K562 (cell line): ENCODE measurements around the gene MMP17. TPM values are rescaled to one million over a fixed set of nuclear protein-coding genes. Genes with fewer than 3 reads are reported as not detected.

Experiments
- ATAC-seq: fragments of 200-7000 bp; cut with Tn5 transposase; 3 replicates; pipeline ENCODE4 v1.9.1; 2020; ENCODE audit warnings: moderate library complexity
- BruUV-seq: library from RNA; stranded (reverse); fragments of 400-500 nt; replicated peaks from 2 replicates; lab custom pipeline; 2021; lab: Mats Ljungman, UMichigan
- CTCF ChIA-PET: fragments of 300-600 bp; formaldehyde crosslinking; extraction: SDS; loops from one replicate; lab custom pipeline; 2021; ENCODE audit warnings: low intra/inter-chr PET ratio; lab: Yijun Ruan, JAX
- POLR2A ChIA-PET: fragments of 300-600, 350-650 bp; sonication (Branson Sonifier 250); formaldehyde crosslinking; extraction: SDS; loops from one replicate; lab custom pipeline; 2021; ENCODE audit warnings: antibody characterized with exemption, inconsistent platforms; lab: Yijun Ruan, JAX
- DNase-seq, 4 experiments: peaks; one replicate each; pipeline versions ENCODE4 v3.0.0 to v3.0.0-alpha.2; 2011 to 2018; ENCODE audit warnings: low spot score in 3 of 4, mixed read lengths in 3 of 4; ENCODE audit errors: extremely low read depth in 1 of 4
- FAIRE-seq: peaks from 2 replicates; lab custom pipeline; 2011; peaks lifted over from hg19 to GRCh38; lab: Jason Lieb, UNC
- H2AFZ ChIP-seq: 2 replicates; pipeline ENCODE4 v1.6.0; 2011; ENCODE audit warnings: low read depth, low read length, control low read depth, inconsistent platforms
- H3K27ac ChIP-seq: fragments of 200-600 bp; 3 replicates; pipeline ENCODE4 v1.8.0; 2011; ENCODE audit warnings: low read depth, mild to moderate bottlenecking, control low read depth, inconsistent platforms, low read length, moderate library complexity, mixed read lengths; ENCODE audit errors: extremely low read depth
- H3K27me3 ChIP-seq, 2 experiments: fragments of 300-600 bp in 1 of 2; 2 replicates in 1 of 2; 3 replicates in 1 of 2; pipeline versions ENCODE4 v1.6.0 to v1.8.0; 2011; ENCODE audit warnings: inconsistent platforms in 2 of 2, low read length in 2 of 2, mild to moderate bottlenecking in 1 of 2, mixed read lengths in 1 of 2, moderate library complexity in 1 of 2; ENCODE audit not compliant: control insufficient read depth in 2 of 2, insufficient read depth in 2 of 2
- H3K36me3 ChIP-seq: fragments of 300-600 bp; 3 replicates; pipeline ENCODE4 v1.8.0; 2011; ENCODE audit warnings: mild to moderate bottlenecking, low read length, inconsistent platforms; ENCODE audit not compliant: control insufficient read depth, insufficient read depth
- H3K4me1 ChIP-seq, 2 experiments: fragments of 200-600 bp in 1 of 2; replicated peaks in 1 of 2; 2 replicates in 1 of 2; 3 replicates in 1 of 2; pipeline versions ENCODE4 v1.5.1 to v1.8.0; 2011; ENCODE audit warnings: inconsistent platforms in 2 of 2, low read length in 2 of 2, mild to moderate bottlenecking in 1 of 2, mixed read lengths in 1 of 2, moderate library complexity in 1 of 2; ENCODE audit not compliant: control insufficient read depth in 2 of 2, insufficient read depth in 2 of 2
- H3K4me2 ChIP-seq: 2 replicates; pipeline ENCODE4 v1.6.1; 2011; ENCODE audit warnings: low read length, control low read depth, inconsistent platforms, mixed read lengths; ENCODE audit not compliant: insufficient read depth
- H3K4me3 ChIP-seq: fragments of 200-600 bp; sonication (generic), shearing (Covaris generic); 2 replicates; pipeline ENCODE4 v1.5.1; 2016; ENCODE audit warnings: control low read depth, inconsistent platforms
- H3K79me2 ChIP-seq: fragments of 200-600 bp; 3 replicates; pipeline ENCODE4 v1.8.0; 2011; ENCODE audit warnings: low read length, inconsistent platforms; ENCODE audit not compliant: control insufficient read depth, insufficient read depth
- H3K9ac ChIP-seq, 2 experiments: 2 replicates each; pipeline versions ENCODE4 v1.6.0 to v1.6.1; 2011; ENCODE audit warnings: low read depth in 2 of 2, low read length in 2 of 2, control low read depth in 1 of 2, inconsistent platforms in 1 of 2, mild to moderate bottlenecking in 1 of 2, mixed read lengths in 1 of 2; ENCODE audit not compliant: insufficient read depth in 1 of 2
- H3K9me1 ChIP-seq: one replicate; pipeline ENCODE4 v1.6.0; 2011; ENCODE audit warnings: inconsistent platforms, mild to moderate bottlenecking, low read length, moderate library complexity; ENCODE audit not compliant: control insufficient read depth, insufficient read depth
- H3K9me3 ChIP-seq: replicated peaks from 2 replicates; pipeline ENCODE4 v1.5.1; 2011; ENCODE audit warnings: low read depth, low read length, inconsistent platforms; ENCODE audit not compliant: control insufficient read depth, insufficient read depth
- H4K20me1 ChIP-seq: replicated peaks from 2 replicates; pipeline ENCODE4 v1.6.1; 2011; ENCODE audit warnings: low read length, inconsistent platforms, mixed read lengths; ENCODE audit not compliant: control insufficient read depth, insufficient read depth
- RAD21 ChIP-seq, 2 experiments: fragments of 250-450 bp in 1 of 2; fragments of 450-650 bp in 1 of 2; sonication (Bioruptor Pico) in 1 of 2; formaldehyde crosslinking in 1 of 2; IDR thresholded peaks in 1 of 2; conservative IDR thresholded peaks in 1 of 2; 2 replicates each; pipeline versions ENCODE4 v1.4.0 to v1.8.0; 2020 to 2022; ENCODE audit warnings: mild to moderate bottlenecking in 2 of 2, moderate library complexity in 1 of 2
- RBFOX2 ChIP-seq: fragments of 200-400 bp; formaldehyde crosslinking; IDR thresholded peaks from 2 replicates; pipeline ENCODE4 v1.6.1; 2017; ENCODE audit warnings: low read depth, mild to moderate bottlenecking, low read length, moderate library complexity
- SIRT6 ChIP-seq: IDR thresholded peaks from one replicate; pipeline ENCODE4 v1.6.1; 2012; ENCODE audit warnings: low read depth, mild to moderate bottlenecking, control low read depth, inconsistent platforms, low read length, moderate library complexity
- SP2 ChIP-seq: IDR thresholded peaks from 2 replicates; pipeline ENCODE4 v1.6.1; 2011; ENCODE audit warnings: mild to moderate bottlenecking, low read depth, low read length, moderate library complexity; ENCODE audit not compliant: poor library complexity, severe bottlenecking; ENCODE audit errors: extremely low read depth
- TBP ChIP-seq: optimal IDR thresholded peaks from 2 replicates; pipeline ENCODE3; 2011; ENCODE audit warnings: low read depth, low read length, improper control_type of control experiment
- ZNF778 ChIP-seq: fragments of 450-650 bp; formaldehyde crosslinking; IDR thresholded peaks from 2 replicates; pipeline ENCODE4 v1.4.0; 2020; ENCODE audit warnings: mild to moderate bottlenecking, moderate library complexity
- WGBS: fragments of 100-300 bp; shearing (Covaris generic); methylation state at CpG from one replicate; pipeline ENCODE4 v1.1.6; 2016; ENCODE audit warnings: low coverage, mixed read lengths; ENCODE audit not compliant: insufficient coverage; ENCODE audit errors: missing lambda C conversion rate; 5-methylcytosine and 5-hydroxymethylcytosine counted together
- in situ Hi-C: fragments of 300-500 bp; cut with MboI; formaldehyde crosslinking; loops from 4 replicates; pipeline ENCODE4 v1.15.0; 2018; ENCODE audit warnings: inconsistent platforms, mixed read lengths
- intact Hi-C: fragments of 100-400 bp; cut with micrococcal nuclease; formaldehyde crosslinking; loops from 2 replicates; pipeline ENCODE4 v1.14.2; 2022
- polyA plus RNA-seq, 8 experiments: library from polyadenylated mRNA; depleted of rRNA in 4 of 8; stranded (reverse) in 5 of 8; unstranded in 3 of 8; fragments of >200 nt; fragmentation: Nextera tagmentation in 2 of 8; fragmentation: Illumina TruSeq in 1 of 8; extraction: Ambion mirVana in 2 of 8; extraction: Trizol in 1 of 8; gene quantifications; 2 replicates each; pipeline versions ENCODE4 v1.2.1 to v1.2.3, GENCODE V29; 2011 to 2014; ENCODE audit warnings: inconsistent platforms in 1 of 8, missing spikeins in 1 of 8
- total RNA-seq, 7 experiments: library from RNA; depleted of rRNA in 6 of 7; stranded (reverse); fragments of >200 nt in 6 of 7; fragmentation: Illumina TruSeq in 2 of 7; extraction: Trizol in 2 of 7; gene quantifications; 2 replicates each; pipeline versions ENCODE4 v1.2.1 to v1.2.3, GENCODE V29; 2011 to 2021; ENCODE audit warnings: low replicate concordance in 1 of 7
- TF ChIP-seq, protein P1 (sequence below), 3 experiments: IDR thresholded peaks in 2 of 3; conservative IDR thresholded peaks in 1 of 3; 2 replicates each; pipeline ENCODE4 v1.5.1; 2011 to 2012; ENCODE audit warnings: low read length in 3 of 3, mild to moderate bottlenecking in 3 of 3, control low read depth in 2 of 3, improper control_type of control experiment in 1 of 3, inconsistent platforms in 1 of 3, low read depth in 1 of 3, mixed read lengths in 1 of 3, moderate library complexity in 1 of 3; ENCODE audit not compliant: insufficient read depth in 2 of 3
- TF ChIP-seq, protein P2 (sequence below), 3 experiments: fragments of 200-800 bp in 1 of 3; sonication (Bioruptor generic) in 1 of 3; sonication (generic) in 1 of 3; formaldehyde crosslinking in 1 of 3; IDR thresholded peaks; 2 replicates each; pipeline versions ENCODE4 v1.6.1 to v1.8.0; 2016 to 2022; ENCODE audit warnings: mild to moderate bottlenecking in 2 of 3, missing compliant biosample characterization in 2 of 3, missing genetic modification characterization in 2 of 3, missing genetic modification reagents in 1 of 3

Gene MMP17
- total and polyA plus RNA-seq, 9 of the 15 experiments (the other 6 are each of a cell fraction or from before 2014, with no cell fraction given): 1.1 to 21.2 (median 17.1) TPM; not detected in 2

DNA sequence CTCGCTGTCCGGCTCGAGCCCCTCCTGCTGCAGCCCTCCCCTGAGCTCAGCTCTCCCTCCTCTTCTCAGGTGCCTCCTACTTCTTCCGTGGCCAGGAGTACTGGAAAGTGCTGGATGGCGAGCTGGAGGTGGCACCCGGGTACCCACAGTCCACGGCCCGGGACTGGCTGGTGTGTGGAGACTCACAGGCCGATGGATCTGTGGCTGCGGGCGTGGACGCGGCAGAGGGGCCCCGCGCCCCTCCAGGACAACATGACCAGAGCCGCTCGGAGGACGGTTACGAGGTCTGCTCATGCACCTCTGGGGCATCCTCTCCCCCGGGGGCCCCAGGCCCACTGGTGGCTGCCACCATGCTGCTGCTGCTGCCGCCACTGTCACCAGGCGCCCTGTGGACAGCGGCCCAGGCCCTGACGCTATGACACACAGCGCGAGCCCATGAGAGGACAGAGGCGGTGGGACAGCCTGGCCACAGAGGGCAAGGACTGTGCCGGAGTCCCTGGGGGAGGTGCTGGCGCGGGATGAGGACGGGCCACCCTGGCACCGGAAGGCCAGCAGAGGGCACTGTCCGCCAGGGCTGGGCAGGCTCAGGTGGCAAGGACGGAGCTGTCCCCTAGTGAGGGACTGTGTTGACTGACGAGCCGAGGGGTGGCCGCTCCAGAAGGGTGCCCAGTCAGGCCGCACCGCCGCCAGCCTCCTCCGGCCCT lies 22.8 kb downstream of the MMP17 start:
- H3K4me2 ChIP-seq: no peak overlapping the region
- no peak overlapping the region for H3K4me3 ChIP-seq
- peaks cover 0 to 63% of the 10 kb centered on the region in 2 experiments; a peak in 2 of 5 replicates for H3K4me1 ChIP-seq
- no peaks in the 10 kb centered on the region for H3K79me2 ChIP-seq
- intact Hi-C loops (loop anchor here (5.0 kb wide), 1 partner anchor 151 kb away; no protein-coding TSS in a partner anchor), in situ Hi-C loops (no loop called here)
- peak; percentile 65 for ATAC-seq
- H3K27me3 ChIP-seq: no peaks in the 10 kb centered on the region
- DNase-seq: no peak
- no peak for FAIRE-seq
- H4K20me1 ChIP-seq: no peaks in the 10 kb centered on the region
- no TSS peak for BruUV-seq
- no peaks in the 10 kb centered on the region for H3K9me1 ChIP-seq
- no peaks in the 10 kb centered on the region for H3K9me3 ChIP-seq
- H3K27ac ChIP-seq: no peak overlapping the region
- H2AFZ ChIP-seq: no peak overlapping the region
- ChIA-PET CTCF (interaction anchor here (0.7 kb wide), 1 partner anchor 151 kb away, joined by 3 read pairs; no protein-coding TSS in a partner anchor), POLR2A (interaction anchor here (0.7 kb wide), 1 partner anchor 96 kb away, joined by 3 read pairs; no protein-coding TSS in a partner anchor)
- no peaks in the 10 kb centered on the region for H3K36me3 ChIP-seq
- 71% methylated on average over 33 of the region's 41 CpGs for WGBS
- H3K9ac ChIP-seq: peak overlapping the region in 1 of 2 experiments; percentile 17; a peak in 1 of 4 replicates
- TF ChIP-seq RAD21 (CRISPR knock-in tag; conservative IDR thresholded peaks at IDR 0.05 in 1 of 2, IDR thresholded peaks at IDR 0.05 in 1 of 2) (peak in 1 of 2 experiments; percentile 58; a peak in 3 of 4 replicates), SIRT6 (no peak), SP2 (no peak), TBP (no peak), ZNF778 (CRISPR knock-in tag) (no peak), RBFOX2 (0 out of 2 replicates have a peak, but pooled peaks have one; percentile 27)
- TF ChIP-seq, protein P1, sequence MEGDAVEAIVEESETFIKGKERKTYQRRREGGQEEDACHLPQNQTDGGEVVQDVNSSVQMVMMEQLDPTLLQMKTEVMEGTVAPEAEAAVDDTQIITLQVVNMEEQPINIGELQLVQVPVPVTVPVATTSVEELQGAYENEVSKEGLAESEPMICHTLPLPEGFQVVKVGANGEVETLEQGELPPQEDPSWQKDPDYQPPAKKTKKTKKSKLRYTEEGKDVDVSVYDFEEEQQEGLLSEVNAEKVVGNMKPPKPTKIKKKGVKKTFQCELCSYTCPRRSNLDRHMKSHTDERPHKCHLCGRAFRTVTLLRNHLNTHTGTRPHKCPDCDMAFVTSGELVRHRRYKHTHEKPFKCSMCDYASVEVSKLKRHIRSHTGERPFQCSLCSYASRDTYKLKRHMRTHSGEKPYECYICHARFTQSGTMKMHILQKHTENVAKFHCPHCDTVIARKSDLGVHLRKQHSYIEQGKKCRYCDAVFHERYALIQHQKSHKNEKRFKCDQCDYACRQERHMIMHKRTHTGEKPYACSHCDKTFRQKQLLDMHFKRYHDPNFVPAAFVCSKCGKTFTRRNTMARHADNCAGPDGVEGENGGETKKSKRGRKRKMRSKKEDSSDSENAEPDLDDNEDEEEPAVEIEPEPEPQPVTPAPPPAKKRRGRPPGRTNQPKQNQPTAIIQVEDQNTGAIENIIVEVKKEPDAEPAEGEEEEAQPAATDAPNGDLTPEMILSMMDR (IDR thresholded peaks at IDR 0.05 in 2 of 3, conservative IDR thresholded peaks at IDR 0.05 in 1 of 3; ENCODE audit: insufficient read depth in 2 of 3, low read depth in 1 of 3, low read length in 3 of 3): peak in 2 of 3 experiments; percentile 45 to 55; a peak in 4 of 6 replicates
- TF ChIP-seq, protein P2, sequence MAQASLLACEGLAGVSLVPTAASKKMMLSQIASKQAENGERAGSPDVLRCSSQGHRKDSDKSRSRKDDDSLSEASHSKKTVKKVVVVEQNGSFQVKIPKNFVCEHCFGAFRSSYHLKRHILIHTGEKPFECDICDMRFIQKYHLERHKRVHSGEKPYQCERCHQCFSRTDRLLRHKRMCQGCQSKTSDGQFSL (CRISPR knock-in tag; IDR thresholded peaks at IDR 0.05): peak; percentile 31; the same call in 1 of the 2 replicates
- TF ChIP-seq, protein P2 (tag; IDR thresholded peaks at IDR 0.05): no peak
